Effector memory CD8-positive, alpha-beta T cell (primary cell): ENCODE results near the gene DGLUCY.
"Not testable (repeated sequence)": the region's sequence is repeated elsewhere in the genome, so short reads cannot be mapped to it uniquely, and the experiment has no call there.

Experiments
- ATAC-seq: fragments of 150-1000 bp; cut with Tn5 transposase; replicated peaks from 2 replicates; pipeline ENCODE4 v1.10.0; 2021; ENCODE audit warnings: mild to moderate bottlenecking, moderate library complexity
- DNase-seq, 3 experiments: peaks; one replicate each; pipeline ENCODE4 v3.0.0; 2021
- H3K27ac Mint-ChIP-seq, 2 donors: one replicate each; pipeline ENCODE4 v1.8.0; 2022; ENCODE audit warnings: mild to moderate bottlenecking in 2 of 2, mixed read lengths in 2 of 2, moderate library complexity in 2 of 2
- H3K27me3 Mint-ChIP-seq, 2 donors: one replicate each; pipeline ENCODE4 v1.8.0; 2022; ENCODE audit warnings: mixed read lengths in 2 of 2
- H3K36me3 Mint-ChIP-seq: one replicate; pipeline ENCODE4 v1.8.0; 2022; ENCODE audit warnings: mild to moderate bottlenecking, moderate library complexity, mixed read lengths; ENCODE audit not compliant: insufficient read depth
- H3K4me1 Mint-ChIP-seq, 2 donors: one replicate each; pipeline ENCODE4 v1.8.0; 2022; ENCODE audit warnings: low read depth in 2 of 2, mixed read lengths in 2 of 2
- H3K4me3 Mint-ChIP-seq, 2 donors: one replicate each; pipeline ENCODE4 v1.8.0; 2022; ENCODE audit warnings: mild to moderate bottlenecking in 2 of 2, mixed read lengths in 2 of 2, moderate library complexity in 2 of 2
- H3K9me3 Mint-ChIP-seq, 2 donors: one replicate each; pipeline ENCODE4 v1.8.0; 2022; ENCODE audit warnings: mixed read lengths in 2 of 2

DGLUCY gene

DNA sequence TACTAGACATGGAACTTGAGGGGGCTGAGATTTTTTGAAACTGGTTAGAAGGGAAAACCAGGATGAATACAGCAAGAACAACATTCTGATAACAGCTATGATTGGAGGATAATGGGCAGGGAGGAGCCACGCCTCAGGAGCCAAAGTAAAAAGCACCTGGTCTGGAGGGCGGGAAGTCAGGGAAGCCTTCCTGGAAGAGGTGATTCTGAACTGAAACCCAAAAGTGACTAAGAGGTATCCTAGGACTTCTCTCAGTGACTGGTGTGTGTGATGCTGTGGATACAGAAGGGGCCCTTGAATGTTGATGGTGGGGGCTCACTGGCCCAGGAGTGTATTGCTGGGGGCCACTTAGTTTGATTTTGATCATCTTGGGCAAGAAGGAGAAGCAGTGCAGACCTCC, 149.5 kb downstream of the DGLUCY start:
- Mint-ChIP-seq H3K36me3 (peaks cover 67% of the 10 kb centered on the region), H3K4me1 (peaks cover 45 to 52% of the 10 kb centered on the region in 2 donors), H3K27me3 (no peaks in the 10 kb centered on the region), H3K4me3 (peak overlapping the region; percentile 65 to 69), H3K9me3 (no peaks in the 10 kb centered on the region), H3K27ac (peak overlapping the region in 1 of 2 donors; percentile 73)
- ATAC-seq (no peak), DNase-seq (no peak)

DNA sequence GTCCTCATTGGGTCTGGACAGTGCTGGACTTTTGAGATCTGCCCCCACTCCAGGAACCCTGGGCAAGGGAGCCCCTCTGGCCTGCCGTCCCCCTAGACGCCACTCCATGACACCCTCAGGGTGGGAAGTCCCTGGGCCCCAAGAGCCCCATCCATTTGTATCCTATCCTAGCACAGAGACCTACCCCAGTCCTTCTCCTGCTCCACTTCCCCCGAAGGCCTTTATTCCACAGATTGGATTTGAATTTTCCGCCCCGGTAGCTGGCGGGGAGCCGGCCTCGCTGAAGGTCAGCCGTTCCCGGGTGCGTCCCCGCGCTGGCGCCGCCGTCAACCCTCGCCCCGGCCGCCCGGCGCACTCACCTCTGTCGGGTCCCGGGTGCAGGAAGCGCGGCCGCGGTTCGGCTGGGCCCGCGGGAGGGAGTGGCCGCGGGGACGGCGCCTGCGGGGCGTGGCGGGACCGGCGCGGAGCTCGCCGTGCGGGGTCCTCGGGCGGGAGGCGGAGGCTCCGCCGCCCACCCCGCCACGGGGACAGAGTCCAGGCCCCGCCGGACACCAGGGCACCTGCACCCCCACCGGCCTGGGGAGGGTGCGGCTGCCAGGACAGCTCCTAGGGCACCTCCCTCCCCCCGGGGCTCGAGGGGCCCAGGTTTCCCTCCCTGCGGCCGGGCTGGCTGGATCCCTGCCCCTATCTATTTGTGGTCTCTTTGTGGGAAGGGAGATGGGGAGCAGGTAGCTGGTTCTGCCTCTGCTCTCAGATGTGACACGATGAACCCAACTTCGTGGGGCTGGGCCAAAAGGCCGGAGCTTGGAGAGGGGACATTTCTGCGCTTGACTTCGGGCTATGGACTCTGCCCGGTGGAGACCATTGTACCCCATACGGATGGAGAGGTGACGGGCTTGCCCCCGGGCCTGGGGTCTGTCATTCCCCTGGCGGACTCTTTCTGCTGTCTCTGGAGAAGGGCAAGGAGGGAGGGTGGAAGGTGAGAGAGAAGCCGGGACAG, 150.6 kb downstream of the DGLUCY start:
- Mint-ChIP-seq H3K27me3 (no peaks in the 10 kb centered on the region), H3K4me1 (peaks cover 48 to 52% of the 10 kb centered on the region in 2 donors), H3K36me3 (peaks cover 75% of the 10 kb centered on the region), H3K9me3 (no peaks in the 10 kb centered on the region), H3K4me3 (peak overlapping the region; percentile 68 to 75), H3K27ac (peak overlapping the region; percentile 73 to 86)
- ATAC-seq = peak; percentile 41
- no peak for DNase-seq

DNA sequence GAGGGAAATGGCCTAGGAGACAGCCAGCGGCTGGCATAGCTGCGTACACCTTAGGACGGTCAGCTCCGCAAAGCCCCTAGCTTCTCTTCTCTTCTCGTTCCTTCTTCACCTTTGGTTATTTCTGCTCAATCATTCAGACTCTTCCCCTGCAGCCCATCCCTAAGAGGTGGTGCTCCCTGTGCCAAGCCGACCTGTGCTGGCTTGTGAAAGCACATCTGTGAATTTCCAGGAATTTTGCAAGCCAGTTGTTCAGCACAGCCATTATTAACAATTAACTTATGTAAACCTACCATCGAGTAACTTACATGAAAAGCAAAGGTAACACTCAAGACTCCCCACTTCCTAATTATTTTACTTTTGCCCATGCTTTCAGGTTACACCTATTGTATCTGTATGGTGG, 151.5 kb downstream of the DGLUCY start:
- DNase-seq (no peak), ATAC-seq (no peak)
- Mint-ChIP-seq H3K4me3 (peak overlapping the region; percentile 68 to 75), H3K27ac (peak overlapping the region; percentile 73 to 86), H3K9me3 (no peaks in the 10 kb centered on the region), H3K36me3 (peaks cover 77% of the 10 kb centered on the region), H3K4me1 (peaks cover 49 to 56% of the 10 kb centered on the region in 2 donors), H3K27me3 (no peaks in the 10 kb centered on the region)

DNA sequence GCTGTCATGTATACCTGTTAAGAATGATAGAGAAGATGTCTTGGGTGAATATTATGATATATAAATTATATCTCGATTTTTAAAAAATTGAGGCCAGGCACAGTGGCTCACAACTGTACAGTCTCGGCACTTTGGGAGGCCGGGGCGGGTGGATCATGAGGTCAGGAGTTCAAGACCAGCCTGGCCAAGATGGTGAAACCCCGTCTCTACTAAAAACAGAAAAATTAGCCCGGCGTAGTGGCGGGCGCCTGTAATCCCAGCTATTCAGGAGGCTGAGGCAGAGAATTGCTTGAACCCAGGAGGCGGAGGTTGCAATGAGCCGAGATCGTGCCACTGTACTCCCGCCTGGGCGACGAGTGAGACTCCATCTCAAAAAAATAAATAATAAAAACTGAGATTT, 152.4 kb downstream of the DGLUCY start:
- H3K9me3 Mint-ChIP-seq = not testable (repeated sequence)

DNA sequence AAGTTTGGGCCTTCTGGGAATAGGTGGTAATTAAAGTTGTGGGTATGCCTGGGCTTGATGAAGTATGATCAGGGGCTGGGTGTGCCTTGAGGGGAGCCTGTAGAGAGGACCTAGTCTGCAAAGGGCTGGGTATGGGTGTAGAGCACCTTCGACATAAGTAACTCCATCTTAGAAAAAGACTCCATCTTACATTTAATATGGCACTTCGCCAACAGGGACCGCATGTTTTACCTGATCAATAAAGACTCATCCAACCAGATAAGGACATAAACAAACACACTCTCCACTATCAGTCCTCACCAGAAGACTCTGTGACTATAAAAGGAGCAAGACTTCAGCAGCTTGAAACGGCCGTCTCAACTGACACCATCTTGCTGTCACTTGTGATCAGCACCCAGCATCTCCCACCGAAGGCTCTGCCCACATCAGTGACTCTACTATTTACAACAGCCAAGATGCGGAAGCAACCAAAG, 154.1 kb downstream of the DGLUCY start:
- Mint-ChIP-seq H3K36me3 (peaks cover 88% of the 10 kb centered on the region), H3K4me1 (peaks cover 39 to 45% of the 10 kb centered on the region in 2 donors), H3K9me3 (no peaks in the 10 kb centered on the region), H3K27me3 (no peaks in the 10 kb centered on the region), H3K4me3 (no peak overlapping the region), H3K27ac (peak overlapping the region; percentile 9 to 92)
- ATAC-seq (no peak), DNase-seq (no peak)

More for the DNA sequence above, 152.4 kb downstream of the DGLUCY start:
- H3K27me3 Mint-ChIP-seq, ATAC-seq, DNase-seq, H3K4me3 Mint-ChIP-seq: not testable (repeated sequence)
- Mint-ChIP-seq H3K4me1 (peaks cover 42 to 48% of the 10 kb centered on the region in 2 donors), H3K27ac (peak overlapping the region; percentile 73 to 86), H3K36me3 (peaks cover 79% of the 10 kb centered on the region)

DNA sequence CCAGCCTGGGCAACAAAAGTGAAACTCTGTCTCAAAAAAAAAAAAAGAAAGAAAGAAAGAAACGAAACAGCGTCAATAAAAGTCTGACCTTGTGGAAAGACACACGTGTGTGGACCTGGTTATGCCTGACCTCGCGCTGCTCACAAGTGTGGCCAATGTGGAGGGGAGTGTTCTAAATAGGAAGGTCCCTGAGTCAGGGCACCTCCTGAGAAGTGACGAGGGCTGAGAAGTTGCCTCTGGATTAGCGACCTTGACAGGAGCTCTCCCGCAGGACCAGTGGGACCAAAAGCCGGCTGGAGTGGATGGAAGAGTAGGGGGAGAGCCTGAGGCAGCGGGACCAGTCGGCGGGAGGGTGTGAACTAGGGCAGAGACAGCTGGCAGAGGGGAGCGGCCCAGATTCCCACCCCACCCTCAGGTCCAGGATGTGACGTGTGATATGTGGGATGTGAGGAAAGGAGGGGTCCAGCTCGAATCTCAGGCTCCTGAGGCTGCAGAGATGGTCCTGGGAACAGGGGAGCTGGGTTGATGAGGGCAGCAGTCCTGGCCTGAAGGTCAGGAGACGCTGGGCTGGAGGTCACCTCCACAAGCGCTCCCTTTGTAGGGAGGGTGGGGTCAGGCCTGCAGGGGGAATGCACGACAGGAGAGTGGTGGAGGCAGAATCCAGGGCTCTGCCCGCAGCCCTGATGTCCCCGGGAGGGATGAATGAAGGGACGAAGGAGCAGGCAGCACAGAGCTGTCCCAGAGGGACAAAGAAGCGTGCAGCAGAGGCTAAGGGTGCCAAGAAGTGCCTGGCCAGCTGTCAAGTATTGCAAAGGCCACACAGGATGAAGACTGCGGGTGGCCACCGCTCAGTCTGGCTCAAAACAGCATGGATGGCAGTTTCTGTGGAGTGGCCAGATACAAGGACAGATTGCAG, 155.5 kb downstream of the DGLUCY start:
- ATAC-seq (no peak), DNase-seq (no peak)
- no peaks in the 10 kb centered on the region for H3K27me3 Mint-ChIP-seq
- H3K9me3 Mint-ChIP-seq = no peaks in the 10 kb centered on the region
- no peak overlapping the region for H3K4me3 Mint-ChIP-seq
- peak overlapping the region; percentile 74 to 92 for H3K27ac Mint-ChIP-seq
- H3K4me1 Mint-ChIP-seq = peaks cover 27 to 34% of the 10 kb centered on the region in 2 donors
- peaks cover 91% of the 10 kb centered on the region for H3K36me3 Mint-ChIP-seq

DNA sequence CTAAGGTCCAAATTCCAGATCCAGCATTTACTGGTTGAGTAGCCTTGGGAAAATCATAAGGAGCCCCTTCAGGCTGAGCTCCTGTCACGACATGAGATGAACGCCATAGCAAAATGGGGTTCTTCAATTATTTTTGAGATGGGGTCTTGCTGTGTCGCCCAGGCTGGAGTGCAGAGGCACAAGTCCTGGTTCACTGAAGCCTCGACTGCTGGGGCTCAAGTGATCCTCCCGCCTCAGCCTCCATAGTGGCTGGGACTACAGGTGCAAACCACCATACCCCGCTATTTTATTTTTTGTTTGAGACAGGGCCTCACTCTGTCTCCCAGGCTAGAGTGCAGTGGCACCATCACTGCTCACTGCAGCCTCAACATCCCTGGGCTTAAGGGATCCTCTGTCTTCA, 156.3 kb downstream of the DGLUCY start:
- H3K27me3 Mint-ChIP-seq = no peaks in the 10 kb centered on the region
- DNase-seq (no peak), ATAC-seq (no peak)
- peaks cover 24 to 30% of the 10 kb centered on the region in 2 donors for H3K4me1 Mint-ChIP-seq
- H3K36me3 Mint-ChIP-seq = peaks cover 92% of the 10 kb centered on the region
- H3K9me3 Mint-ChIP-seq = no peaks in the 10 kb centered on the region
- H3K27ac Mint-ChIP-seq = peak overlapping the region; percentile 74 to 85
- peak overlapping the region in 1 of 2 donors; percentile 24 for H3K4me3 Mint-ChIP-seq

DNA sequence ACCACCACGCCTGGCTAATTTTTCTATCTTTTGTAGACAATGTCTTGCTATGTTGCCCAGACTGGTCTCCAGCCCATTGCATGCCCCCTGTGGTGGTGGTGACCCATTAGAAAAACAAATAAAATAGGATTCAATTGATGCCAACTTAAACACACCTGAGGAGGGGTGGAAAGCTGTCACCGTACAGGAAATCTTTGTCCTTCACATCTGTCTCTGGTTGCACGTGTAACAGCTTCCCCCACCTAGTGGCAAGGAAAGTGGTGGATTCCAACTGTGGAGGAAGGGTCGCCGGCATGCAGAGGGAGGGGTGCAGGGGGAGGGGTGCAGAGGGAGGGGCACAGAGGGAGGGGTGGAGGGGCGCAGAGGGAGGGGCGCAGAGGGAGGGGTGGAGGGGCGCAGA, 156.7 kb downstream of the DGLUCY start:
- no peak for DNase-seq

DNA sequence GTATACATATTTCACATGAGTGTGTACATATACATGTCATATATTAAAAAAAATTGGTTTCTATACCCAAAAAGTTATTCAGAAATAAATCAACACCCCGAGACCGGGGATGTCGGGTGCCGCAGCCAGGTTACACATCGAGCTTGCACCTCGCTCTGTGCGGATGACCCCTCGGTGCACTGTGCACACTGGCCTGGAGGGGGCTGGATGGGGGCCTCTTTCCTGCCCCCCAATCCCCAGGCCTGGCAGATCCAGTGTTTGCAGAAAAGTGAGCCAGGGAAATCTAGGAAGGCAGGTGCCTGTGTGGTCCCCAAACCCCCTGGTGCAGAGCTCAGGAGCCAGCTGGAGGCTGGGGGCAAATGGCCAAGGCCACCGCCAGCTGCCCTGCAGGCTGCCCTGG, 157.8 kb downstream of the DGLUCY start:
- no peaks in the 10 kb centered on the region for H3K9me3 Mint-ChIP-seq
- DNase-seq (no peak), ATAC-seq (no peak)
- H3K4me1 Mint-ChIP-seq = peaks cover 19 to 20% of the 10 kb centered on the region in 2 donors
- H3K36me3 Mint-ChIP-seq = peaks cover 94% of the 10 kb centered on the region
- peak overlapping the region; percentile 38 to 85 for H3K27ac Mint-ChIP-seq
- H3K27me3 Mint-ChIP-seq = no peaks in the 10 kb centered on the region
- no peak overlapping the region for H3K4me3 Mint-ChIP-seq

More for the DNA sequence above, 156.7 kb downstream of the DGLUCY start:
- Mint-ChIP-seq H3K9me3 (no peaks in the 10 kb centered on the region), H3K4me3 (peak overlapping the region in 1 of 2 donors; percentile 24), H3K4me1 (peaks cover 22 to 26% of the 10 kb centered on the region in 2 donors), H3K27ac (peak overlapping the region; percentile 73 to 85), H3K36me3 (peaks cover 93% of the 10 kb centered on the region), H3K27me3 (no peaks in the 10 kb centered on the region)
- no peak for ATAC-seq

DNA sequence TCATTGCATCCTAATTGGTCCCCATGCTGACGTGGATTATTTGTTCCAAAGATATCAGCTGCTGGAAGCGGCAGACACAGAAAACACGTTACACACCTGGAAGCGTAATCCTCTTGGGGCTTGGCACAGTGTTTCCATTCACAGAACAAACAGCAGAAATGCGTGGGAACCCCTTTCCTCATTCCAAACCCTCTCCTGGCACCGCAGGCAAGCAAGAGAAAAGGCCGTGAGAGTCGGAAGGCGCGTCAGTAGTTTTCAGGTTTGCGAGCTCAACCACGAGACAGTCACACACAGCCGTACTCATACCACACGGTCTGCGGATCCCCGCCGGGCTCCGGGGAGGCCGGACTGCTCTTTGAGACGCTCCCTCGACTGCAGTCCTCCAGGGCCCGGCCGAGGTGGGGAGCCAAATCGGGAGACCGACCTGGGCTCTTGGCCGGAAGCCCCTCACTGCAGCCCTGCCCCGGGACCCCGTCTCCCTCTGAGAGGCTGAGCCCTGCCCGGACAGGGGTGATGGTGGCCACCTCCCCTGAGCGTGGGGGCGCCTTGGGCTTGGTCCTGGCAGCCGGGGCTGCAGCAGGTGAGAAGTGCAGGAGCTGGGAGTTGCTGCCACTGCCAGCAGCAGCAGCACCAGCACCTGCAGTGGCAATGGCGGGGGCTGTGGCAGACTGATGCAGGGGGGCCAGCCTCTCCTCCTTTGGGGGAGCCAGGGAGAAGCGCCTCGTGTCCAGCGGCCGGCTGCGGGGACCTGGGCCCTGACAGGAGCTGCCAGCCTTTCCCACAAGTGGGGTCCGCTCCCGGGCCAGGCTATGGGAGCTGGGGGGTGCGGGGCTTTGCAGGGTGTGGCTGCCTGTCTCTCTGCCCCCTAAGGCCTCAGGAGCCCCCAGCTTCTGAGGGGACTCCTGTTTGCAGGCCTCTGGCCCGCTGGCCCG, 158.7 kb downstream of the DGLUCY start:
- Mint-ChIP-seq H3K4me1 (peaks cover 16 to 17% of the 10 kb centered on the region in 2 donors), H3K4me3 (no peak overlapping the region), H3K36me3 (peaks cover 96% of the 10 kb centered on the region), H3K27ac (peak overlapping the region; percentile 38 to 85), H3K9me3 (no peaks in the 10 kb centered on the region), H3K27me3 (no peaks in the 10 kb centered on the region)
- ATAC-seq = no peak
- no peak for DNase-seq

DNA sequence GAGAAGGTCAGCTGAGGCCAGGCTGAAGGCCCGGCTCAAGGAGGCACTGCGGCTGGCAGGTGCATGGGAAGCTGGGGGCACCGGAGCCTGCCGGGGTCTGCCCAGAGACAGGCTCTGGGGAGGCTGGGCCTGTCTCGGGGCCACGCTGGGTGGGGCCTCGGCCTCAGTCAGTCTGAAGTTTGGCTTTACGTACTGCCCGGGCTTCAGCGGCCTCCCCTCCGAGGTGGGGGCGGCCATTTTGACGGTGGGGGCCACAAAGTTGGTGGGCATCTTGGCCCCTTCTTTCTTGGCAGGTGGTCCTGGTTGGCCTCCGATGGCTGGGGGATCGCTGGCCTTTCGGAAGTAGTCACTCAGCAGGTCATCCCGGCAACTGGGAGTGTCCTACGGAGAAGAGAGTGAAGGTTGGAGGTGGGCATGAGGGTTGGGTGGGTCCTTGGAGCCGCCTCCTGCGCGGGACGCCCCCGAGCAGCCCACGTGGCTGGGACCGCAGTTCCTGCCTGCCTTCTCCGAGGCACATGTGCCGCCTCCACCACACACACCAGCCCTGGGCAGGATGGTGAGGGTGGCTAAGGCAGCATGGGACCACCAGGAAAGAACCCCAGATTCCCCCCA, 159.5 kb downstream of the DGLUCY start:
- H3K4me1 Mint-ChIP-seq = peaks cover 8 to 13% of the 10 kb centered on the region in 2 donors
- no peak overlapping the region for H3K4me3 Mint-ChIP-seq
- H3K27me3 Mint-ChIP-seq = no peaks in the 10 kb centered on the region
- peaks cover 96% of the 10 kb centered on the region for H3K36me3 Mint-ChIP-seq
- DNase-seq (no peak), ATAC-seq (no peak)
- peak overlapping the region in 1 of 2 donors; percentile 85 for H3K27ac Mint-ChIP-seq
- no peaks in the 10 kb centered on the region for H3K9me3 Mint-ChIP-seq

DNA sequence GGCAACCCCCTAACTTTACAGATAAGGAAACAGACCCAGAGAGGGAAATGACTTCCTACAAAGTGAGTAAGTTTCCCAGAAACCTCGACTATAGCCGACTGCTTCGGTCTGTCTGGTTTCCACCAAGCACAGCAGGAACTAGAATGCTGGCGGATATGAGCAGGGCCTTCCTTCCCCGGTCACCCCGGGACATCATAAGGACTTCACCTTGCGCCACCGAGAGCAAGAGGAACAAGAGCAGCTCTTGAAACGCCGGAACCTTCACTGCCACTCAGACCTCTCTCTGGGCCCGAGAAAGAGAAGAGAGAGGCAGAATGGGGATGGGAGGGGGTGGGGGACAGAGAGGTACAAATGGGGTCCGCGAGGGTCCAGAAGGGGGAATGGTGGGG, 160.0 kb downstream of the DGLUCY start:
- peak overlapping the region in 1 of 2 donors; percentile 46 for H3K27ac Mint-ChIP-seq
- DNase-seq (no peak), ATAC-seq (no peak)

More for the DNA sequence above, 160.0 kb downstream of the DGLUCY start:
- Mint-ChIP-seq H3K4me3 (no peak overlapping the region), H3K36me3 (peaks cover 99% of the 10 kb centered on the region), H3K4me1 (peaks cover 8 to 13% of the 10 kb centered on the region in 2 donors), H3K9me3 (no peaks in the 10 kb centered on the region), H3K27me3 (no peaks in the 10 kb centered on the region)
